ENCODE measurements around the gene TSR3. TPM values are rescaled to one million over a fixed set of nuclear protein-coding genes. Genes with fewer than 3 reads are reported as not detected.

The TSR3 gene
- 10 to 100 TPM; 33.8 to 43.7 TPM for total RNA-seq

- Mint-ChIP-seq H3K4me3 (peak within 1 kb of the TSS; percentile 84), H3K27me3 (no peaks in the 10 kb centered on the region), H3K4me1 (peaks cover 36% of the 10 kb centered on the region), H3K9me3 (no peaks in the 10 kb centered on the region), H3K27ac (peak within 1 kb of the TSS; percentile 82), H3K36me3 (ENCODE audit: low read depth) (no peaks in the 10 kb centered on the region)
- CTCF ChIA-PET = interaction anchor here (1.3 kb wide), 1 partner anchor 16 kb away, joined by 3 read pairs; no protein-coding TSS in a partner anchor
- peak; percentile 83 for DNase-seq
- POLR2A ChIA-PET = no interaction called here
Observed at GRCh38 chr16:1351582-1352362, at the start of gene TSR3, which contains the start of gene GNPTG. Gene TSR3 (minus strand): TSS chr16:1351878. CDS start chr16:1351804, 74 bp downstream. Gene GNPTG (plus strand): TSS chr16:1351931. CDS start chr16:1351966, 35 bp downstream.

GRCh38 chr16:1401061-1401757, 49.5 kb upstream of the TSR3 start:
- CTCF ChIA-PET = interaction anchor here (1.1 kb wide), 1 partner anchor 305 kb away, joined by 3 read pairs; the partner anchor contains the start of gene MAPK8IP3

DNA sequence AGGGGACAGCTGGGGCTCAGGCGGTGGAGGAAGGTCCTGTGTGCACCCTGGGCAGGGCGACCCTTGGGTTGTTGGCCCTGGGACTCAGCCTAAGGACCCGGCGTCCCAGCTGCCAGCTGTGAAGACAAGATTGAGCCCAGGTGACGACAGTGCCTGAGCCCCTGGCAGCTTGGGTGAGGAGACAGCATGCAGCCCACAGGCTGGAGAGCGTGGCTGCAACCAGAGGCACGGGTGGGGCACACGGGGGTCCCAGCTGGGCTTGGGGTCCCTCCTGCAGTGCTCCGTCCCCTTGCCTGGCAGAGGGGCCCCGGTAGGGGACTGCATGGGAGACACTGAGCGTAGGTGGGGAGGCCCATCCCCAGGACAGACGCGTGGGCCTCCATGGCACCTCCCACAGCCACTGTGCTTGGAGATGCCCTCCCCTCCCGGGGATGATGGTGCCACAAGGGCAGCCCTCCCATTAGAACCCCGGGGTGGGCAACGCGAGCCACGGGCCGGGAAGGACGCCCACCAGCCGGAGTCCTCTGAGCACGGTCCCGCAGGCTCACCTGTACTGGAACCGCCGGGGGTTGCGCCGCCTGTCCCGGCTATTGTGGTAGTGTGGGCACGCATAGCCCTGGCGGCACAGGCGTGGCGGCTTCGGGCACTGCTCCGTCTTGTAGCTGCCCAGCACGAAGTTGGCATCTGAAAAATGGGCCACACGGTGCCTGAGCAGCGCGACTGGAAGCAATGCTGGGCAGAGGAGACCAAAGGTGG, 47.3 kb upstream of the TSR3 start:
- POLR2A ChIA-PET = no interaction called here
- no peaks in the 10 kb centered on the region for H3K4me1 Mint-ChIP-seq
- no peak overlapping the region for H3K4me3 Mint-ChIP-seq
- no peaks in the 10 kb centered on the region for H3K9me3 Mint-ChIP-seq
- no peak for DNase-seq
- CTCF ChIA-PET = no interaction called here
- H3K36me3 Mint-ChIP-seq (ENCODE audit: low read depth) = peaks cover 2% of the 10 kb centered on the region
- no peaks in the 10 kb centered on the region for H3K27me3 Mint-ChIP-seq
- H3K27ac Mint-ChIP-seq = peak overlapping the region; percentile 5

More at GRCh38 chr16:1401061-1401757, 49.5 kb upstream of the TSR3 start:
- H3K27me3 Mint-ChIP-seq = no peaks in the 10 kb centered on the region
- DNase-seq = no peak
- no peaks in the 10 kb centered on the region for H3K9me3 Mint-ChIP-seq
- no peak overlapping the region for H3K4me3 Mint-ChIP-seq
- H3K27ac Mint-ChIP-seq = no peak overlapping the region
- POLR2A ChIA-PET = no interaction called here
- H3K36me3 Mint-ChIP-seq (ENCODE audit: low read depth) = peaks cover 2% of the 10 kb centered on the region
- no peaks in the 10 kb centered on the region for H3K4me1 Mint-ChIP-seq

- POLR2A ChIA-PET = no interaction called here
- CTCF ChIA-PET = no interaction called here
- Mint-ChIP-seq H3K9me3 (no peaks in the 10 kb centered on the region), H3K36me3 (ENCODE audit: low read depth) (peaks cover 2% of the 10 kb centered on the region), H3K27ac (no peak overlapping the region), H3K4me3 (no peak overlapping the region), H3K27me3 (no peaks in the 10 kb centered on the region), H3K4me1 (no peaks in the 10 kb centered on the region)
- no peak for DNase-seq
Observed at GRCh38 chr16:1398351-1398750, 46.7 kb upstream of the TSR3 start.

- POLR2A ChIA-PET = no interaction called here
- peaks cover 1% of the 10 kb centered on the region for H3K36me3 Mint-ChIP-seq (ENCODE audit: low read depth)
- H3K9me3 Mint-ChIP-seq = no peaks in the 10 kb centered on the region
- H3K4me3 Mint-ChIP-seq = no peak overlapping the region
- H3K27me3 Mint-ChIP-seq = no peaks in the 10 kb centered on the region
- CTCF ChIA-PET = no interaction called here
- H3K4me1 Mint-ChIP-seq = no peaks in the 10 kb centered on the region
- no peak overlapping the region for H3K27ac Mint-ChIP-seq
- DNase-seq = no peak
Observed at GRCh38 chr16:1397779-1398178, 46.1 kb upstream of the TSR3 start.

- no peak for DNase-seq
- no peaks in the 10 kb centered on the region for H3K9me3 Mint-ChIP-seq
- no peak overlapping the region for H3K27ac Mint-ChIP-seq
- no peaks in the 10 kb centered on the region for H3K4me1 Mint-ChIP-seq
- H3K4me3 Mint-ChIP-seq = no peak overlapping the region
- no peaks in the 10 kb centered on the region for H3K27me3 Mint-ChIP-seq
- CTCF ChIA-PET = interaction anchor here (1.0 kb wide), 1 partner anchor 12 kb away, joined by 4 read pairs; no protein-coding TSS in a partner anchor
- POLR2A ChIA-PET = no interaction called here
- peaks cover 2% of the 10 kb centered on the region for H3K36me3 Mint-ChIP-seq (ENCODE audit: low read depth)
Observed at GRCh38 chr16:1395444-1396031, 43.9 kb upstream of the TSR3 start.

- peaks cover 4% of the 10 kb centered on the region for H3K36me3 Mint-ChIP-seq (ENCODE audit: low read depth)
- POLR2A ChIA-PET = no interaction called here
- H3K4me3 Mint-ChIP-seq = no peak overlapping the region
- no peaks in the 10 kb centered on the region for H3K27me3 Mint-ChIP-seq
- H3K4me1 Mint-ChIP-seq = peaks cover 2% of the 10 kb centered on the region
- H3K27ac Mint-ChIP-seq = no peak overlapping the region
- no peak for DNase-seq
- CTCF ChIA-PET = no interaction called here
- no peaks in the 10 kb centered on the region for H3K9me3 Mint-ChIP-seq
Observed at GRCh38 chr16:1394367-1394951, 42.8 kb upstream of the TSR3 start.

DNA sequence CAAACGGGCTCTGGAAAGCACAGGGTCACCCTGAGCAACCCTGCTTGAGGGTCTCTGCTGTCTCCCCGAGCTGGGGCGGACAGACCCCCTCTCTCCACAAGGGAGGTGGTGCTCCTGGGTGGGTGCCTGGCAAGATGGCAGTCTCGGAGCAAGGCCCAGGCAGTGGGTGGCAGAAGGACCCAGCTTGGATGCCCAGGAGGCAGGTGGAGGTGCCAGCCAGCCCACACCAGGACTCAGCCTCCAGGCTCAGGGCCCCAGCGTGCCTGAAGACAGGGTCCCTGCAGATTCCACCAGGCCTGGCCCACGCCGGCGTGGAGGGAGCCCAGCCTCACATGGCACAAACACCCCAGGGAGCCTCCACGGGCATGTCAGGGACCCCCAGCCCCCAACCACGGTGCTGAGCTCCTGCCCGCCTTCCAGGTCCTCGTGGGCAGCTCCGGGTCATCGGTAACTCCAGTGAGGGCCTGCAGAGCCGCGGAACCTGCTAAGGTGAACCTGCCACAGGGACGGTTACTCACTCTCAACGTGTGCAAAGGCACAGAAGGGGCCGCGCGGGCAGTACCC, 42.0 kb upstream of the TSR3 start:
- H3K4me3 Mint-ChIP-seq = no peak overlapping the region
- CTCF ChIA-PET = interaction anchor here (0.6 to 1.6 kb wide), 2 partner anchors 11 to 14 kb away, joined by 3 read pairs; no protein-coding TSS in a partner anchor
- POLR2A ChIA-PET = no interaction called here

GRCh38 chr16:1392826-1393225, 41.1 kb upstream of the TSR3 start:
- POLR2A ChIA-PET = no interaction called here
- CTCF ChIA-PET = interaction anchor here (0.7 to 1.6 kb wide), 2 partner anchors 13 to 235 kb away, joined by 3 to 5 read pairs; no protein-coding TSS in a partner anchor
- no peaks in the 10 kb centered on the region for H3K9me3 Mint-ChIP-seq
- no peak for DNase-seq
- H3K36me3 Mint-ChIP-seq (ENCODE audit: low read depth) = peaks cover 4% of the 10 kb centered on the region
- H3K4me3 Mint-ChIP-seq = no peak overlapping the region
- H3K27me3 Mint-ChIP-seq = no peaks in the 10 kb centered on the region
- peaks cover 2% of the 10 kb centered on the region for H3K4me1 Mint-ChIP-seq
- no peak overlapping the region for H3K27ac Mint-ChIP-seq

More for the DNA sequence above, 42.0 kb upstream of the TSR3 start:
- peaks cover 4% of the 10 kb centered on the region for H3K36me3 Mint-ChIP-seq (ENCODE audit: low read depth)
- H3K27ac Mint-ChIP-seq = no peak overlapping the region
- peaks cover 2% of the 10 kb centered on the region for H3K4me1 Mint-ChIP-seq
- DNase-seq = no peak
- H3K9me3 Mint-ChIP-seq = no peaks in the 10 kb centered on the region
- no peaks in the 10 kb centered on the region for H3K27me3 Mint-ChIP-seq

DNA sequence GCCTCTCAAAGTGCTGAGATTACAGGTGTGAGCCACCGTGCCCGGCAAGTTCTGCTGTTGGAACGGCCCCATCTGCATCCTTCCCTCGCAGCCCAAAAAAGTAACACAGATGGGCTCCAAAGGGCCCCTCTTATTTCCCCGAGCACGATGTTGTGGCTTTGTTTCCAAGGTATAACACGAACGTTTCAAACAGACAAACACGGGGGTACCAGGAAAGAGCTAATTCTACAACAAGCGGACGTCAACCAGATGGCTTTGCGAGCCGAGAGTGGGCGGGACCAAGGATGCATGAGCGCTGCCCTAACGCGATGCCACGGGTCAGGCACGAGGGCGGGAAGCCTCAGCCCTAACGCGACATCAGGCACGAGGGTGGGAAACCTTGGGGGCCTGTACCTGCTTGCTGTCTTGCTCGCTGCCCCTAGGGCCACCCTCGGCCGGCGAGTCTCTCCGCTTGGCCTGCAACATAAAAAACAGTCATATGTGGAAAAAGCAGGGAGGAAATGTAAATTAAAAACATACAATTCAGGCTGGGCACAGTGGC, 38.6 kb upstream of the TSR3 start:
- no peaks in the 10 kb centered on the region for H3K9me3 Mint-ChIP-seq
- no peak for DNase-seq
- ChIA-PET POLR2A (no interaction called here), CTCF (interaction anchor here (0.6 kb wide), 1 partner anchor 22 kb away, joined by 3 read pairs; no protein-coding TSS in a partner anchor)
- no peaks in the 10 kb centered on the region for H3K27me3 Mint-ChIP-seq
- H3K36me3 Mint-ChIP-seq (ENCODE audit: low read depth) = peaks cover 4% of the 10 kb centered on the region
- H3K27ac Mint-ChIP-seq = no peak overlapping the region
- H3K4me3 Mint-ChIP-seq = no peak overlapping the region
- H3K4me1 Mint-ChIP-seq = peaks cover 2% of the 10 kb centered on the region

GRCh38 chr16:1389762-1390161, 38.1 kb upstream of the TSR3 start:
- no peak overlapping the region for H3K27ac Mint-ChIP-seq
- DNase-seq = no peak
- peaks cover 2% of the 10 kb centered on the region for H3K4me1 Mint-ChIP-seq
- no peaks in the 10 kb centered on the region for H3K9me3 Mint-ChIP-seq
- peaks cover 7% of the 10 kb centered on the region for H3K36me3 Mint-ChIP-seq (ENCODE audit: low read depth)
- CTCF ChIA-PET = no interaction called here
- POLR2A ChIA-PET = no interaction called here
- no peak overlapping the region for H3K4me3 Mint-ChIP-seq
- no peaks in the 10 kb centered on the region for H3K27me3 Mint-ChIP-seq

GRCh38 chr16:1387331-1387730, 35.7 kb upstream of the TSR3 start:
- no peak overlapping the region for H3K4me3 Mint-ChIP-seq
- DNase-seq = no peak
- peaks cover 2% of the 10 kb centered on the region for H3K4me1 Mint-ChIP-seq
- no peaks in the 10 kb centered on the region for H3K27me3 Mint-ChIP-seq
- peaks cover 8% of the 10 kb centered on the region for H3K36me3 Mint-ChIP-seq (ENCODE audit: low read depth)
- ChIA-PET POLR2A (no interaction called here), CTCF (interaction anchor here (1.7 kb wide), 1 partner anchor 28 kb away, joined by 4 read pairs; the partner anchor contains the start of gene UNKL)
- no peaks in the 10 kb centered on the region for H3K9me3 Mint-ChIP-seq
- H3K27ac Mint-ChIP-seq = no peak overlapping the region

Data from activated CD4-positive, alpha-beta T cell treated with anti-CD3 and anti-CD28 coated beads, Interleukin-2, amount 10 ng/mL, durations not matched to agents 7 days and 5 days (primary cell).